Left renal pelvis (tissue), 4 donors: ENCODE data around the gene TMEM53. TPM values are rescaled to one million over a fixed set of nuclear protein-coding genes. Genes with fewer than 3 reads are reported as not detected.

Experiments
- DNase-seq, 4 donors: peaks; one replicate each; pipeline ENCODE4 v3.0.0-alpha.2; 2013; ENCODE audit warnings: low read depth in 4 of 4, low spot score in 3 of 4
- polyA plus RNA-seq, 4 donors: library from polyadenylated mRNA; unstranded; fragments of 120-200 nt; gene quantifications; one replicate each; pipeline ENCODE4 v1.2.1, GENCODE V29; 2013; ENCODE audit not compliant: insufficient read length in 4 of 4

Gene TMEM53
- polyA plus RNA-seq, 4 donors, result 8.0 to 13.0 (median 11.1) TPM

DNA sequence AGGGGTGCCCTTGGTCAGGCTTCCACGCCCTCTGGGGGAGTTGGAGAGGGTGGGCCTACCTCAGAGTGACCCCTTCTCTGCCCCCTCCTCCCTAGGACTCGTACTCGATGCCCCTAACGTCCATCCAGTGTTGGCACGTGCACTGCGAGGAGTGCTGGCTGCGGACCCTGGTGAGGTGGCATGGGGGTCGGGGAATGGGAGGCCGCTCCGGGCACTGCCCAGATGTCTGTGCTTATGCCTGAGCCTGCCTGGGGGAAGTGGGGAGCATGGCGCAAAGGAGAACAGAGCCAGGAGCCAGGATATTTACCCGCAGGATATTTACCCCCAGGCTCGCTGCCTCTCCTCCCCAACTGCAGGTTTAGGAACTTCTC is 24.5 kb downstream of the TMEM53 start:
- DNase-seq, result no peak

DNA sequence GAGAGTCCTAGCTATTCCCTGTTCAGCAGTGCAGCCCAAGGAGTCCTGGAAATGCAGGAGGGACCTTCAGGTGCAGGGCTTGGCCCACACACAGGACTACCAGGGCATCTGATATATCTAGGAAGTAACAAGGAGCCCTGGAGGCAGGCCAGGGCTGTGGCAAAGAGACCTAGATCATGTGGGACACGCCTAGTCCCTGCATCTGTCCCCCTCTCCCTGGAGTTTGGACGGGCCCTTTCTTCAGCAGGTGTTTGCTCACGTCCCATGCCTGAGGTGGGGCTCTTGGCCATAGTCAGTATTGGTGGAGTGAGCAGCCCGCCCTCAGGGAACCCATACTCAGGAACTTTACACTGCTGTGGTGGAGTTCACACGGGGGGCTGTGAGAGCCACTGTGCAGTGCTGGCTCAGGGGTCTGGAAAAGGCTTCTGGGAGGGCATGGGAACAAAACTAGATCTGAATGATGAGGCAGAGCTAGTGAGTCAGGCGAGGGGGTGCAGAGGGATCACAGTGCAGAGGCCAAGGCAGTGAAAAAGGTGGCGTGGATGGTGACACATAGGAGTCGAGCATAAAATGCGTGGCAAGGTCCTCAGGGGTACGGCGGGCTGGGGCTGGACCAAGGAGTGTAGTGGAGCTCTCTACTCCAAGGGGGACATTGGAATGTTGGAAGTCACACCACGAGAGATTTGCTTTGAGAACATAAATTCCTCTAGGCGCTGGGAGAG is 25.6 kb downstream of the TMEM53 start:
- no peak for DNase-seq

DNA sequence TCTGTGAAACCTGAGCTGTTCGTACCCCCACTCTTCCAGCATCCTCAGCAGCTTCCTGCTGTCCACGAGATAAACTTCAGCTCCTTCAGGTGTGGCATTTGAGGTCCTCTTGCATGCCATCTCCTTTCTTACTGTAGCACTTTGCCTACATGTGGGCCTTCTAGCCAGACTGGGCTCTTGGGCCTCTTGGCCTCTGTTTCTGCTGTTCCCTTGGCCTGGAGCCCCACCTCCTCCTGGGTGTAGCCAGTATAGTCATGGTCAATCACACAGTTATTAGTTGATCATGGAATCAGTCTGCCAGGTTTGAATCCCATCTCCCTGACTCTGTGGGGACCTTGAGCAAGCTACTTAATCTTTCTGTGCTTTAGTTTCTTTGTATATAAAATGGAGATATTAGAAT is 26.4 kb downstream of the TMEM53 start:
- no peak for DNase-seq

DNA sequence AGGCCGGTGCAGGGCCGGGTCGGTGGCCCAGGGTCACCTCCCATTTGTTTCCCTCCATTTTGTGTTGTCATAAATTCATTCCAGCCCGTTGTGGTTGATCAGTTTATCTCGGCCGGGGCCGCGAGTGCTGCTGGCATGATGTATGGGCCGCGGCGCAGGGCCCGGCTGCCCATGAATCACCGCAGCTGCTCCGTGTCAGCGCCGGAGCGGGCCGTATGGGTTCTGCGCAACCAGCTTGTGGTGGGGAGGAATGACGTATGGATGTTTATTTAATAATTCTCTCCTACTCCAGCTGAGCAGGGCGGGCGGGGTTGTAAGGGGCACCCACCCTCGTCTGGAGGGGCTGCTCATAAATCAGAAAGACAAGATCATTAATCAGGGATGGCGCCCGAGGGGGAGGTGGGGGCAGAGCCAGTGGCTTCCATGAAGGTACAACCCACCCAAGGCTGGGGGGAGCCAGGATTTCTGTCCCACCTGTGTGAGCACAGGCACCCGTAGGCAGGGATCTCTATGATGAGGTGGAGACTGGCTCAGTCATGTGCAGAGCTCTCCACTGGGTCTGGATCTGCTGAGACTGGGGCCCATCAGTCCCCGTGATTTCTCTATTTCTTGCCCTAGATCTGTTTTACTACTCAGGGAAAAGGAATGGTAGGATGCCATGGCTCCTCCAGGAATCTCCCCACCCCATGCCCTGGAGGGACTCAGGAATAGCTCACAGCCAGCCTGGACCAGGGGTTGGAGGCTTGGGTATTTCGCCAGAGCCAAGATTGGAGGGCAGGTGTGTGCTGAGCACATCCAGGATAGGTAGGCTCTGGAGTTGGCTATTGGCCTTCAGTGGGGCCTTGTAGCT is 27.8 kb downstream of the TMEM53 start:
- DNase-seq, result no peak

DNA sequence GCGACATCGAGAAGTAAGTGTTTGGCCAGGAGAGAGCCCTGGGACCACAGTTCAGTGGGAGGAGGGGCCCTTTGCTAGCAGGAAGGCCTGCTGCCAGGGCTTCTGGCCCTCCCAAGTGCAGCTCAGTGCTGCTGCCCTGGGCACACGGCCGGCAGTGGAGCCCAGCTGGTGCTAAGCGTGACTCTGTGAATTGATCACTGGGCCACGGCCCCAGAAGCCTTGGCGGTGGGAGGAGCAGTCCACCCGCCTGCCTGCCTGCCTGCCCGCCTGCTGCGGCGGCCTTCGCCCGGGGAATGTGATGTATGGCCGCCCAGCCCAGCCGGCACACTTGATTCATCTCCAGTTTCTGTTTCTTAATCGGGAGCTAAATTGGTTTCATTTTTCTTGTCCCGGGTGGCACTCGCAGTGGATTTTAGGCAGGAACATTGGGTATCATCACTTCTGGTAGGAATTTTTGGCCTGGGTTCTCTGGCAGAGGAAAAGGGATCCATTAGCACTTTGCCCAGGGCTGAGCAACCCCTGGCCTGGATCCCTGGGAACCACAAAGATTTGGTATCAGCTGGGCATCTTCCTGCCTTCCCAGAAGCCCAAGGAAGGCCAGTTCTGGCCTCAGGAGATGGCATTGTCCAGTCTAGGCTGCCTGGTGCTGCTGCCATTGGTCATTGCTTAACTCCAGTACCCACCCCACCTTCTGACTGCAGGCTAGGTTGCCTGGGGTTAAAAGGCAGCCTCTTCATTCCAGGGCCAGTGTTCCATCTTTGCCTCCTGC is 28.6 kb downstream of the TMEM53 start:
- no peak for DNase-seq

DNA sequence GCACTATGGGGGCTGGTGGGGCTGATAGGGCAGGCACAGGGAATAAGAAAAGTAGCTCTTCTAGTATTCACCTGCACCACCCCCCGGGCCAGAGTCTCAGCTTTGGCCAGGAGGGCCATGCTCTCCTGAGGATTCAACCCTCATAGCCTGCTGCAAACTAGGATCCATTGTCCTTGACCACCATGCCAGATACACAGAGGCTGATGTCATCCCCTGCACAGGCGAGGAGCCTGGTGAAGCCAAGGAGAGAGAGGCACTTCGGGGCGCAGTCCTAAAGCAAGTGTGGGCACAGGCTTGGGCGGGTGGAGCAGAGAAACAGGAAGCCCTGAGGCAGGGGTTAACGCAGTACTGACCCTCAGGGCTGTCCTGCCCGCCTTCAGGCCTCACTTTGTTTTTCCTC is 29.5 kb downstream of the TMEM53 start:
- DNase-seq, result no peak

DNA sequence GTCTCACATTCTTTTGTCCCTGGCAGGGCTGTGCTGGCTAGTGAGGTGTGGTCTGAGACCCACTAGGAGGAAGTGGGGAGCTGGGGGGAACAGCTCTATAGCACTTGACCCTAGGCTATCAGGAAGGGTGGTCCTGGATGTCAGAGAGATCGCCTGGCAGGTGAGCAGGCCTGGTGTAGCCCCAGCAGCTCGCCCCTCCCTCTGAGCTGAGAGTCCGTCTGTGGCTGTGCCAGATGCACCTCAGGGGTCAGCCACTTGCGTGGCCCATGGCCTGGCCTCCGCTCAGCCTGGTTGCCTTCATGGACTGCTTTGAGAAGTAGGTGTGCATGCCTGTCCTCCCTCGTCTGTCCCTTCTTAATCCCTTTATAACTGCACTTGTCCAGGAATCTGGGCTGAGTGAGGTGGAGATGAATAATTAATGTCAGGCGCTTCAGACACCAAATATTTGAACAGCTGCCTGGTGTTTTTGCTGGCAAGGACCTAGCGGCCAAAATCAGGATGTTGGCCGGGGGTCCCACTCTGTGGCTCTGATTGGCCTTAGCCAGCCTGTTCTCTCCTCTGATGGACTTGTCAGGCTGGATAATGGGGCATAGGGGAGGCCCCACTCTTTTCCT is 30.5 kb downstream of the TMEM53 start:
- DNase-seq, result no peak

DNA sequence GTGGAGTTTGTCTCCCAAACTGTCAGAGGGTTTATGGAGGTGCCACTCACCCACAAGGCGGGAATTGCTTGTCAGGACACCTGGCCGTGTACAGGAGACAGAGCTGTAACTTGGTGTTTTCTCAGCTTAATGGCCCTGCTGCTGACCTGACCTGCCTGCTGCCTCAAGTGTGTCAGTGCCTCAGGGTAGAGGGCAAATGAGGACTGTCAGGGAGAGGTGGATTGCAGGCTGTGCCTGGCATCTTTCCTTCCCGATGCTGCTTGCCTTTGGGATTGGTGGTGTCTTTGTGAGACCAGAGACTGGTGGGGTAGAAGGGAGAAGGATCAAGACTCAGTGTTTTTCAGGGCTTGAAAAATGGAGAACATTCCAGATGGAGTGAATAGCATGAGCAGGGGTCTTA is 31.4 kb downstream of the TMEM53 start:
- DNase-seq, result no peak

DNA sequence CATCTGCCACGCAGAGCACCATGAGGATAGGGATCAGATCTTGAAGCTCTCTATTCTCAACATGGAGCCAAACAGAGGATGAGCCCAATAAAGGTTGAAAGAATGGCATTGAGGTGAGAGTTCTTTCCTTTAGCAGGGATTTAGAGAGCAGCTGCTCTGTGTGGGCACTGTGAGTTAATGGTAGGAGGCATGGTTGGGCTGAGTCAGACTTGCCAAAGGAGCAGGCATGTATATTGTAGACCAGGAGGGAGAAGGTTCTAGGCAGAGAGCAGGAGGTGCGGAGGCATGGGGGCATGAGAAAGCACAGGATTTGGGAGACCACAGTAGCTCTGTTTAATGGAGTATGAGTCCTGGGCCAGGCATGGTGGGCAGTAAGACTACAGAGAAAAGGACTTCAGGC is 32.0 kb downstream of the TMEM53 start:
- DNase-seq, result no peak

DNA sequence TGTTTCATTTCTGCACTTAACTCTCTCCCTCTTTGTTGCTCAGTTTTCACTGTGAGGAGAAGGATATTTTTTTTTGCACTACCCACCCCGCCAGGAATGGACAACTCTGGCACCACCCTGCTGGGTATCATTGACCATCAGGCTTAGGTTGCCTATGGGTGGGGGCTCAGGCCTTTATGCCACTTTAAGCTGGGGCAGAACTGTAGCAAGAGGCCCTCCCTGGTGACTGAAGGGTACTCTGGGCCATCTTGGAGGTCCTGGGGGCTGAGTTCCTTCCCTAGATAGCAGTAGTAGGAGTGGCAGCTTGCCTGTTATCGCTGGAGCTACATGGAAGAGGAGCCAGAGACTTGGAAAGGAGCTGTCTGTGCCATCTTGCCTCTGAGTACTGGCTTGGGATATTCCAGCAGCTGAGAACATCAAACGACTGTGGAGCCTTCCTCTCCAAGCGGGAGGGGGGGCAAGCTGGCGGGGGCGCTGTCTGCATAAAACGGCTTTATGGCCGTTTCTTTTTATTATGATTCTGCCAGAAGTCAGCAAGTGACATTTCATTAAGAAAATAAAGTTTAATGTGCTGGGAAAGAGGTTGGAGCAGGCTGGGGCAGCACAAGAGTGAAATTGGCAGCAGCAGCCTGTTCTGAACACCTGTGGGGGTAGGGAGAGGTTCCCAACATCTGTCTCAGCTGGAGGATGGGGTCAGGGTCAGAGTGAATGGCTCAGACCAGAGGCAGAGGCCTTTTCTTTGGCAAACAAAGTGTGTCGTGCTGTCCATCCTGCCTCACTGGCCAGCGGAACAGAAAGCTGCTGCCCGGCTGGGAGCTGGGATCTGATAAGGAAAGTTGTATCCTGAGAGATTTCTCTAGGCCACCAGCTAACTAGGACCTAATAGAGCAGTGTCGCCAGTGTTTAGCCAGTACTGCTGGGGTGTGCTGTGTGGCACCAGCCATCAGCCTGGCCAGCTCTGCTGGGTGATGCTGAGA is 32.9 kb downstream of the TMEM53 start:
- no peak for DNase-seq

DNA sequence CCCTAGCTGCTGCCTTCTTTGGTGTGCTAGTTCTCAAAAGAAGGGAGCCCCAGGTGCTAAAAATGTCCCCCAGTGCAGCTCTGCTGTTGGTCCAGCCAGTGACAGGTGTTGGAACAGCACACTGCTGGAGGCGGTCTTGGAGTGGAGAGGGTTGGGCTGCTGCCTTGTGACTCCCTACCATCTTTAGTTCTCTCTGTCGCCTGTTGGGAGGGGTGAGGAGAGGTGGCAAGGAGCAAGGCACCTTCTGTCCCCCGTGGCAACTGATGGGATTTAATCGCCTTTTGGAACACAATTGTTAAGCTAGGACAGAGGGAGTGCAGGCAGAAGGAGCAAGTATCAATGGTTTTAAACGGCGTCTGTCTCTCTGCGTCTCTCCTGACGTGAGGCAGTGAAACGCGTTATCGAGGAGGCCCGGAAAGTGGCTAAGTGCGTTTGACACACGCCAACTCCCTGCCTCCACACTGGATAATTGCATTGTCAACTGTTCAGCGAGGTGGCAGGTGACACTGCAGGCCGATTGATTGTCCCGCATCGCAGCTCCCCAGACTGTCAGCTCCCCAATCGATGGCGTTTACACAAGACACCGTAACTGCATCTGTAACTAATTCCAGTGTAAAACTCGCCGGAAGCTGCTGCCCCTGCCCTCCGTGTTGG is 34.0 kb downstream of the TMEM53 start:
- DNase-seq, result no peak

DNA sequence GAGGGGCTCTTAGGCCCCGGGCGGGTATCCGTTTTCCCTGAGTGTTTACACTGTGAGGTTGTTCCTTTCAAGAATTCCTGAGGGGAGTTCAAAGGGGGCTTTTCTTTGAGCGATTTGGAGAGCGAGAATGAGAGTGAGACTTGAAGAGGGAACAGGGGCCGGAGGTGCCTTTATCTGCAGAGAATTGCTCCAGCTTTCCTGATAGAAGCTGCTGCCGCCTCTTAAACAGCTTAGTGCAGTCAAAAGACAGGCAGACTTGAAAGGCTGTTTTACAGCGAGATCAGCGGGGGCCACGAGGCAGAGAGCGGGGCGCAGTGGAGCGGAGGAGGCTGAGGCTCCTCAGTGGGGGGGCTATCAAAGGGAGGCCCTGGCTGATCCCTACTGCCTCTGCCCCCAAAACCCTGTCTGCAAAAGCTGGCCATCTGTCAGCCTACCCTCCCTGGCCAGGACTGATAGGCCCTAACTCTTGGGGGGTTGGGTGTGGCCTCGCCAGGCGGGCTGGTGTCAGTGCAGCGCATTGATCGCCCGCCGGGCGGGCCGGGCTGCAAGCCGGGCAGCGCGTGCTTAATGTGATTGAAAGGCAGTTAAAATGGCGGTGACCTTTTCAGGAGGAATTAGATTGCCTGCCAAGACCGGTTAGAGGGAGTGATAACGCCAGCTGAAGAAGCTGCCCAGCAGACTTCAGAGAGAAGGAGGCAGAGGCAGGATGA is 36.4 kb downstream of the TMEM53 start:
- DNase-seq, result no peak

DNA sequence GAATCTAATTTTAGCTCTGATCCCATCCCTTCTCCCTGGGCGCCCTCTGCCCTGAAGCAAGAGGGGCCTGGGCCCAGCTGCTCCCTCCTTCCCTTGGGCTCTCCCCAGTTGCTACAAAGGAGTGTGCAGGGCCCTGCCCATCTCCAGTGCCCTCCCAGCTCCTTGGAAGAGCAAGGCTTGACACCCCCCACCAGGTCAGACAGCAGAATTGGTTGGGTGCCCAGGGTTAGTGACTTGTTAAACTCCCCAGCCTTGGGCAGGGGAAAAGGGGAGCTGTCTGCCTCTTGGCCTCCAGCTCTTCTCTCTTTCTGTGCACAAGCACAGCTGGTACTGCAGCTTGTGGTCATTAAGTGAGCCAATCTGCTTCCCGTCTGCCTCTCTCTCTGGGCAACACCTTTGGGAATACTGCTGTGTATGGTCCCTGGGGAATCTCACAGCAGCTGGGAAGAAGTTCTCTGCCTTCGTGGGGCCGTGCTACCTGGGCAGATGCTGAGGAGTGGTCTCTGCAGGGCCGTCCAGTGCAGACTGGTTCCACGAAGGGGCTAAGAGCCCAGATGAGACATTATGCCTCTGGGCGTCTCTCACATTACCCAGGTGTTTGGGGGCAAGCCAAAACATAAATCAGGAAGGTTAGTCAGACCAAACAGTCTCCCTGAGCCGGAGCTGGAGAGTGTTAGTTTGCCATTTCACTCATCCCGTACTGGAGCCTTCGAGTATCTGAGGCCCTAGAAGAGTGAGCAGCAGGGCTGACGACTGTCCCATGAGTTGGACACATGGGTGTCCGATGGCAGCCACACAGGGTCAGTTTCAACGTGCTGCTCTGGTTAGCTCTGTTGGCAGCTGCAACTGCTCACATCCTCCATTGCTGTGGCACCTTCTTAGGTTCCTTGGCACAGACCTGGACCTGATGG is 37.3 kb downstream of the TMEM53 start:
- no peak for DNase-seq

DNA sequence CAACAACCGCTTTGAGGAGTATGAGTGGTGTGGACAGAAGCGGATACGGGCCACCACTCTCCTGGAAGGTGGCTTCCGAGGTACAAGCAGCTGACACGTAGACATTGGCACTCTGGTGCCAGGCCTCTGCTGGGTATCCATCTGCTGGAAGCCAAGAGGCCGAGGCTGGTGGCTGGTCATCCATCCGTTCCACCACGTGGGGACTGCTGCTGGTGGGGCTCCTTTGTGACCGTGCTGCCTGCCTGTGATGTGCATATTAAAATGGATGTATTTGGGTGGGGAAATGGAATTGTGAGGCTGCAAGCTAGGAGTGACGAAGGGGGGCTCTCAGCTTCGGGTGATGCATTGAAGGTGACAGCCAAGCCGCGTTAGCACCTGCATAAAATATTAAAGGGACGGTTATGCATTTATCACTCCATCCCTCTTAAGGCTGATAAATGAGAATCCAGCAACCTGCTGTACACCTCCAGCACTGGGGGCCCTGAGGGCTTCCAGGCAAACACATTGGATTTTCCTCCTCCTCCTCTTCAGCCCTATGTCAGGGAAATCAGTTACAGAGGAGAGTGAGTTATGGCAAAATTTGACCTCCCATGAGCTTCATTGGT is 38.1 kb downstream of the TMEM53 start:
- DNase-seq, result no peak

DNA sequence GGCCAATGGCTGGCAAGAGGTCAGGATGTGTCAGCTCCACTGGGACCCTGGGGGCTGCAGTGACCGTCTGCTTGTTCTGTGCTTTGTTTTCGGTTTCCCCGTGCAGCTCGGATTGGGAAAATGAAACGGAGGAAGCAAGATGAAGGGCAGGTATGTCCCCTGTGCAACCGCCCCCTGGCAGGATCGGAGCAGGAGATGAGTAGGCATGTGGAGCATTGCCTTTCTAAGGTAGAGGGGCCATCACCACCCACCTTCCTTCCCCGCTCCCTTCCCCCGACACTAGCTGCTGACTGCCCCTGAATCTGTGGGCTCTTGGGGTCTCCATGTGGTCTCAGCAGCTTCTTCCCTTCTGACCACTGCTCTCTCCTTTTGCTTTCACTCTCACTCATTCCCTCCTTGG is 38.8 kb downstream of the TMEM53 start:
- DNase-seq, result no peak

DNA sequence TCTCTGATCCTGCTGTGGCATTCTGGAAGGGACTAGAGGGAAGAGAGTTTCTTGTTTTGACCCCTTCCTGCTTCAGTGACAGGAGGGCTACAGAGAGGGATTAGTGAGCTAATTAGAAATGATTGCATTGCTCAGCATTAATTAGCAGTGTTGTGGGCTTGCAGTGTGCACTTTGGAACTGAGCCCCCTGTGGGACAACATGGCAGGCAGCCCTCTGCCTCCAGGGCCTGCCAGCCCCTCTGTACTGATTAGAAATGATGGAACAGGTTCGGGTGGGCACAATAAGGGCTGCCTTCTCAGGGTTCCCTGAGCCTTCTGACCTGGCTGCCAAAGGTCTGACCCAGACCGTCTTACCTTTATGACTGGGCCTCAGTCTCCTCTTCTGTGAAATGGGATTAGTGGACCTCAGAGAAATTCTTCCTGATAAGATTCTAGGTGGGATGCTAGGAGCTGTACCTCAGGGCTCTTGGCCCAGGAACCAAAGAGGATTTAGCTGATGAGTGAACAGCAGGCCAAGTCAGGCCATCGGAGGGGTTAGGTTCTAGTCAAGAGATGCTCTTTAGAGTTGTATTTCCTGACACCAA is 39.6 kb downstream of the TMEM53 start:
- no peak for DNase-seq

DNA sequence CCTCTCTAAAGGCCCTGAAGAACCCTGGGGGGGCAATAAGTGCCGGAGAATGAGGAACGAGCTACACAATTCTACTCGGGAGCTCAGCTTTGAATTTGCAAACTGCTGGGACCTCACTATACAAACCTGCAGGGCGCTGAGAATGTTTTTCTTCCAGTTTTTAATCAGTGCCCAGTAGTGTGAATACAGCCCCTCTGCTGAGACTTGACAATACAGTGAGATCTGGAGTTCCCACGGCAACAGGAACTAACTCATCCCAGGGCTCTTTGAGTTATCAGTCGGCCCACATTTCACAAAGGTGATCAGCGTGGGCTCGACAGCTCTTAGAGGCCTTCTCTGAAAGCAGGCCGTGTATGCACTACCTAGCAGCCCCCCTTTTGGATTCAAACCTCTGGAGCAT is 41.7 kb downstream of the TMEM53 start:
- DNase-seq, result no peak
